Hematopoietic multipotent progenitor cell treated with erythropoietin and hydrocortisone succinate and interleukin-3 and kit ligand, for 6 days (in vitro differentiated cells): ENCODE results near the gene TNF.

Source experiments
- DNase-seq: peaks from one replicate; pipeline ENCODE4 v3.0.0-alpha.2; 2015

The TNF gene

GRCh38 chr6:31573239-31574105 is 1.9 kb upstream of the TNF start:
- no peak for DNase-seq

- DNase-seq, result no peak
Measured at GRCh38 chr6:31574106-31575061, 981 bp upstream of the TNF start.

GRCh38 chr6:31575952-31576685 is 754 bp downstream of the TNF start:
- DNase-seq, result no peak

GRCh38 chr6:31576897-31577578 is 1.7 kb downstream of the TNF start:
- DNase-seq, result no peak

GRCh38 chr6:31577579-31577966 is 2.2 kb downstream of the TNF start:
- DNase-seq, result no peak

- no peak for DNase-seq
Measured at GRCh38 chr6:31578184-31579118, 3.1 kb downstream of the TNF start.

GRCh38 chr6:31579119-31579505 is 3.7 kb downstream of the TNF start:
- no peak for DNase-seq

GRCh38 chr6:31579546-31580437 is 4.4 kb downstream of the TNF start:
- no peak for DNase-seq

GRCh38 chr6:31580438-31580740 is 5.0 kb downstream of the TNF start:
- no peak for DNase-seq

GRCh38 chr6:31580807-31581433 is 5.6 kb downstream of the TNF start:
- peak; percentile 89 for DNase-seq

GRCh38 chr6:31581434-31582229 is 6.3 kb downstream of the TNF start:
- DNase-seq, result peak; percentile 38

GRCh38 chr6:31582230-31582643 is 6.9 kb downstream of the TNF start, which contains the start of gene LTB:
Gene LTB, minus strand, starts transcription at chr6:31582424. Its CDS starts 7 bp downstream, at chr6:31582417.
- no peak for DNase-seq

GRCh38 chr6:31585491-31585890 is 10.1 kb downstream of the TNF start:
- peak; percentile 73 for DNase-seq

- DNase-seq, result peak; percentile 55
Measured at GRCh38 chr6:31586008-31586407, 10.6 kb downstream of the TNF start, which contains the start of gene LST1. Gene LST1, plus strand, starts transcription at chr6:31586277. Its CDS starts 1,023 bp downstream, at chr6:31587300.

- peak; percentile 75 for DNase-seq
Measured at GRCh38 chr6:31586599-31587281, 11.4 kb downstream of the TNF start.

- DNase-seq, result no peak
Measured at GRCh38 chr6:31587791-31588777, 12.7 kb downstream of the TNF start.
